OCI-LY1 (cell line): ENCODE measurements around the gene FYB2.

ENCODE experiments used
- EZH2 ChIP-seq: fragments of 200-600 bp; sonication (generic), shearing (Covaris generic); IDR thresholded peaks from 2 replicates; pipeline ENCODE4 v1.8.0; 2017; ENCODE audit warnings: borderline replicate concordance, mixed run types, mild to moderate bottlenecking, antibody characterized with exemption, low read length, moderate library complexity, mixed read lengths
- TF ChIP-seq, protein P1 (sequence below): fragments of 200-600 bp; sonication (generic), shearing (Covaris generic); IDR thresholded peaks from 2 replicates; pipeline ENCODE4 v1.5.1; 2017; ENCODE audit warnings: mild to moderate bottlenecking, antibody characterized with exemption, low read length, moderate library complexity, mixed read lengths

GRCh38 chr1:56773341-56774066 lies 45.7 kb downstream of the FYB2 start:
- TF ChIP-seq, protein P1, sequence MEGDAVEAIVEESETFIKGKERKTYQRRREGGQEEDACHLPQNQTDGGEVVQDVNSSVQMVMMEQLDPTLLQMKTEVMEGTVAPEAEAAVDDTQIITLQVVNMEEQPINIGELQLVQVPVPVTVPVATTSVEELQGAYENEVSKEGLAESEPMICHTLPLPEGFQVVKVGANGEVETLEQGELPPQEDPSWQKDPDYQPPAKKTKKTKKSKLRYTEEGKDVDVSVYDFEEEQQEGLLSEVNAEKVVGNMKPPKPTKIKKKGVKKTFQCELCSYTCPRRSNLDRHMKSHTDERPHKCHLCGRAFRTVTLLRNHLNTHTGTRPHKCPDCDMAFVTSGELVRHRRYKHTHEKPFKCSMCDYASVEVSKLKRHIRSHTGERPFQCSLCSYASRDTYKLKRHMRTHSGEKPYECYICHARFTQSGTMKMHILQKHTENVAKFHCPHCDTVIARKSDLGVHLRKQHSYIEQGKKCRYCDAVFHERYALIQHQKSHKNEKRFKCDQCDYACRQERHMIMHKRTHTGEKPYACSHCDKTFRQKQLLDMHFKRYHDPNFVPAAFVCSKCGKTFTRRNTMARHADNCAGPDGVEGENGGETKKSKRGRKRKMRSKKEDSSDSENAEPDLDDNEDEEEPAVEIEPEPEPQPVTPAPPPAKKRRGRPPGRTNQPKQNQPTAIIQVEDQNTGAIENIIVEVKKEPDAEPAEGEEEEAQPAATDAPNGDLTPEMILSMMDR = no peak
- TF ChIP-seq EZH2 = no peak
